Measurements from ENCODE around the gene OXGR1.
"Not testable (repeated sequence)": the region's sequence is repeated elsewhere in the genome, so short reads cannot be mapped to it uniquely, and the experiment has no call there.

The OXGR1 gene
- 0 reads per million in 3 experiments for total RNA-seq

DNA sequence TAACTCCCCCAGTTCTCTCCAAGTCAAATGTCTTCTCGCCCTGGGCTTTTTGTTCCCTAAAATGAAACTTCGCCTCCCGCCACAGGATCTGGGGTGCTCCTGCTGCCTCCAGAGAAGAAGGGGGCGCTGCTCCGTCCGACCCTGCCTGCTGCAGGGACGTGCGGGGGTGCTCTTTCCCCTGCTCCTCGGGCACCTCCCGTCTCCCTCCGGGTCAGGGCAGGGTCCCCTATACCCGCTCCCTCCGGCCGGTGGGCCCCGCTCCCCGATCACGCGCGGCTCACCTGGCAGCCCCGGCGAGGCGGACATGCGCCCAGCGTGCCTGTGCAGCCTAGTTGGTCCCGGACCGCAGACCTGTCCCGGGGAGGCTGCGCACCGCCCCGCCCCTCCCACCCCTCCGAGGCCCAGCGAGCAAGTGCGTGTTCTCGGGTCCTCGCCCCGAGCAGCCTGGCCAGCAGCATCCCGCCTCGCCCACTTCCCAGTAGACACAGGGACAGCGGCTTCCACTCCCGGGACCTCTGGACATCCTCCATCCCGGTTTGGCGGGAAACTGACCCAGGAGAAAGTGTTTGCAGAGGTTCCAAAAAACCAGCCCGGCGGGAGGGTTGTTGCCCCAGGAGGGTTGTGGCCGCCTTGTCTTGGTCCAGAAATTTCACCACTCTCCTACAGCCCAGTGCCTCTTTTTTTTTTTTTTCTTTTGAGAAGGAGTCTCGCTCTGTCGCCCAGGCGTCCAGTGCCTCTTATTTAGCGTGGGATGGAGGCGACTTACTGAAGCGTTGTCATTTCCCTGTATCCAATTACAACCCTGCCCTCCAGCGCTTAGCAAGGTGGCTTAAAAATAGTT is at the start of gene OXGR1:
OXGR1 (minus strand) TSS at position 460 of the 841 bp plus-strand sequence. CDS start 6,717 bp downstream, outside the sequence.
- no peak for DNase-seq

DNA sequence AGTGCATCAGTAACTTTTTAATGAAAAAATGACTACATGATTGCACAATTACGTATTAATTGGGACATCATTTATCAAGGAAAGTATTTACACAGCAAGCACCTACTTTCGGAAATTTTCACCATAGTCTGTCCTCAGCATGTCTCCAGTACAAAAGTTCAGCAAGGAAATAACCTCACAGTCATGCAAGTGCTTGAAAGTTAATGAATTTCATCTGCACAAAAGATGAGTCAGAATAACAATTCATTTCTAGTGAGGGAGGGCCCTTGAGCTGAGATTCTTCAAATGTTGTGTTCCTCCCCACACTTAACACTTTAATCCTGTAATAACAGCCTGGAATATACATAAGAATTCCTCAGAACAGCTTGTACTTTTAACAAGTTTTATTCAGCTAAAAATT is 49.0 kb upstream of the OXGR1 start:
- no peak for DNase-seq

DNA sequence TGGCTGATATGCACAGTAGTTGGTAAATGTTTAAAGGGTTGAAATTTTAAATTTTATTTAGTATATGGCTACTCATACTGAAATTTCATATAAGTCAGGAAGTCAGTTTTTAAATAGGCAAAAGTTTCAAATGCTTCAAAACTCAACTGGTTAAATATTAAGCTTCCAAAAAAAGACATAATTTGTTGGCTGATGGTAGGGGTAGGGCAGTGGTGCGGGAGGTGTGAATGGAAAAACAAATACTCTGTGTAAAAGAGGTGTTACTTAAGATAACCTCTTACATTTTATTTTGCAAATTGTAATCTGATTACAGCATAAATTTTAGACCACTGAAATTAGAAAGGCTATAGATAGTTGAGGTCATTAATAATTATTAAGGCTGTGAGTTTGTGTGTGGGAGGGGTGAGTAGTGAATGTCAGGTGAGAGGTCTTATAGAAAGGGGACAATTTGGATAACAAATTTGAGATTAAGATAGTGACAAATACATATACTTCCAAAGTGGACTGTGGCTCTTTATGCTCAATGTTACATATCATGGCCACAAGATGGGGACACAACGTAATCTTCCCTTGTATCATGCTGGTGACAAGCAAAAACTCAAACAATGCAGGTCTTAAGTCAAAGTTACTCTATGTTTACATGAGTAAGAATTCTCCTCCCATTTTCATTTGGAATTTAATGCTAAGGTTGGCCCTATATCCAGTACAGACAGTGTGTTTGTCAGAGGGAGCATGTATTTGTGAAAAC is 36.6 kb upstream of the OXGR1 start:
- no peak for DNase-seq

DNA sequence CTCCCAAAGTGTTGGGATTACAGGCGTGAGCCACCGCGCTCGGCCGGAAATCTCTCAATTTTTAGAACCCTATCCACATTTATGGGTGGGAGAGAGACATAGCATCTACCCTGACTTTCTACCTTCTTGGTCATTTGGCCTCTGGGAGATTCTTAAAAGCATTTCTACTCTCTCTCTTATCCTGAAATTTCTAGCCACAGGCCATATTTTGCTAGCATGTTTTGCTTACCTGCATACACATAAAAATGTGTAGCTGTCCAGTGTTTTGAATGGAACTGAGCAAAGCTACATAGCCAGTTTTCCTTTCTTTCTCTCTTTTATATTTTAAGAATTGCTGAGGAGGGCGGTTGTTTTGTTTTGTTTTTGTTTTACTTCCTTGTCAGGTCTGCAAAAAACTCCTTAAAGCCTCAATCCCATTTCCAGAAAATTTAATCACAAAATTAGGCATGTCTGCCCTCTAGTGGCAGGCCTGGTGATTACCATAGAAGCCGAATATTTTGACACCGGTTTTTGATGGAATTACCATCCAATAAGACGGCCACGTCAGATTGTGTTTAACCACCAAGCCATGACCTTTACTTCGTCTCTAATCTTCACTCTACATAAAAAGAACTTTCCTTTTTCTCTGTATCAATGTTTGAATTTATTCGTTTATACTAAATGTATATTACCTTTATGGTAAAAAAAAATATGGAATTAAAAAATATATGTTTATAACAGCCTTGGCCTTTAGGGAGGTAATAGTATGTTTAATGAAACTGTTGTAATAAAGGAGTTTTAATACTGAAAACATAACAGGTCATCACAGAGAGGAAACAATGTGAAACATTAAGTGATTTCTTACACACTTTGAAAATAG is 34.4 kb upstream of the OXGR1 start:
- DNase-seq, result peak; percentile 7

DNA sequence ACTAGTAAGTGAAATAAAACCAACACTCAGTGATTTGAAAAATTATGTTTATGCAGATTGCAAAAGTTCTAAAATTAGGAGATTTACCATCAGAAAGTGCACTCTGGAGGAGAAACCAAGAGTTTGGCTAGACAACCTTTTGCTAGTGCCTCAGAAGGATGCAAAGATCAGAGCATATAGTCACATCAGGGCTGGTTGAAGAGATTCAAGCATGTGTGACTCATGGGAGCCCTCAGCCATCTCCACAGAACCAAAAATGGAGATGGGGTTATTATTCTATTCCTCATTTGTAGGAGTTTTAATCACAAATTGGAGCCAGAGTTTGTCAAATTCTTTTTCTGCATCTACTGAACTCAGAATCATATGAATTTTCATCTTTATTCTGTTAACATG is 32.9 kb upstream of the OXGR1 start:
- no peak for DNase-seq

DNA sequence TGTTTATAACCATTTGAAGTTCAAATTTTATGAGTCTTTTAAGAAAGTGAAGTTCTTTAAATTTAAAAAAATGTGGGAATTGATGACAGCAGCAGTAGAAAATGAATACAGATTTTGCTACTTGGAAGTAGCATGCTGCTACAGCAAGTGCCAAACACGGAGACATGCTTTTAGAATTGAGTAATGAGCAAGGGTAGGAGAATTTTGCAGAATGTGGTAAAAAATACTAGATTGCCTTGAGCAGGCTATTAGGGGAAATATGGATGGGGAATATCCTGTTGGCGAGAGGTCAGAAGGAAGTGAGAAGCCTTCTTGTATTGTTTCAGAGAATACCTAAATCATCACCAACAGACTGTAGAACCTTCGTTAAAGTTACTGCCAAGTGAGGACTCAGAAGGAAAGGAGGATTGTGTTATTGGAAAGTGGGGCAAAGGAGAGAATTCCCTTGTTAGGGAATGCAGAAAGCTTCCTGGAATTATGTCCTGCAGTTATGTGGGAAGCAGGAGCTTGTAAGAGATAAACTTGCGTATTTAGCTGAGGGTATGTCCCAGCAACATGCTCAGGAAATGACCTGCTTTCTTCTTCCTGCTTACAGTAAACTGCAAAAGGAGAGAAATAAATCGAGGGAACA is 32.4 kb upstream of the OXGR1 start:
- no peak for DNase-seq

DNA sequence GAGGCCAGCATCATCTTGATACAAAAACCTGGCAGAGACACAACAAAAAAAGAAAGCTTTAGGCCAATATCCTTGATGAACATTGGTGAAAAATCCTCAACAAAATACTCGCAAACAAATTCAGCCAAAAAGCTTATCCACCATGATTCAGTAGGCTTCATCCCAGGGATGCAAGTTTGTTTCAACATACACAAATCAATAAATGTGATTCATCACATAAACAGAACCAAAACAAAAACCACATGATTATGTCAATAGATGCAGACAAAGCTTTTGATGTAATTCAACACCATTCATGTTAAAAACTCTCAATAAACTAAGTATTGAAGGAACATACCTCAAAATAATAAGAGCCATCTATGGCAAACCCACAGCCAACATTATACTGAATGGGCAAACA is 29.5 kb upstream of the OXGR1 start:
- DNase-seq, result not testable (repeated sequence)

DNA sequence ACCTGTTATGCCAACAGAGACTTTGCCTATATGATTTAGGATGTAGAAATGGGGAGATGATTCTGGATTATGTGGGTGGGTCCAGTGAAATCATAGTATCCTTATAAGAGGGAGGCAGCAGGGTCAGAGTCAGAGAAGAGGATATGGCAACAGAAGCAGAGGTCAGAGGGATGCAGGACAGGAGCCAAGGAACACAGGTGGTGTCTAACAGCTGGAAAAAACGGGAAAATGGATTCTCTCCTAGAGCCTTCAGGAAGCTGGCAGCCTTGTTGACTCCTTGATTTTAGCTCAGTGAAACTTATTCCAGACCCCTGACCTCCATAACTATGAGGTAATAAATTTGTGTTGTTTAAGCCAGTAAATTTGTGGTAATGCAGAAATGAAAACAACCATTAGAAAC is 28.8 kb upstream of the OXGR1 start:
- no peak for DNase-seq

DNA sequence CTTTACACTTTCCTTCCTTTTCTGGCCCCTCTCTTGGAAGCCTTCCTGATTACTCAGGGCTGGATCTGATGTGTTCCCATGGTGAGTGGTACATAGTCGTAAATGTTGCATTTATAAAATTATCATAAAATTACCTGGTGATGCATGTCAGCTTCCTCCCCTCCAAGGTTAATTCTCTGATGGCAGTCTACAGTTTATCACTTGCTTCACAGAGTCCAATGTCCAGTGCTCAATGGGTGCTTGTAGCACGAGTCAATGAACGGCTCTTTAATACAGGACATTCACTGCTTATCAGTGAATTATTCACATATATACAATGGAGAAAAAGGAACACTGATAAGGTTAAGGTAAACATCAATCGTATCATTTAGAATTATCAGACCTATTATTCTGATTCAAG is 27.0 kb upstream of the OXGR1 start:
- DNase-seq, result no peak

DNA sequence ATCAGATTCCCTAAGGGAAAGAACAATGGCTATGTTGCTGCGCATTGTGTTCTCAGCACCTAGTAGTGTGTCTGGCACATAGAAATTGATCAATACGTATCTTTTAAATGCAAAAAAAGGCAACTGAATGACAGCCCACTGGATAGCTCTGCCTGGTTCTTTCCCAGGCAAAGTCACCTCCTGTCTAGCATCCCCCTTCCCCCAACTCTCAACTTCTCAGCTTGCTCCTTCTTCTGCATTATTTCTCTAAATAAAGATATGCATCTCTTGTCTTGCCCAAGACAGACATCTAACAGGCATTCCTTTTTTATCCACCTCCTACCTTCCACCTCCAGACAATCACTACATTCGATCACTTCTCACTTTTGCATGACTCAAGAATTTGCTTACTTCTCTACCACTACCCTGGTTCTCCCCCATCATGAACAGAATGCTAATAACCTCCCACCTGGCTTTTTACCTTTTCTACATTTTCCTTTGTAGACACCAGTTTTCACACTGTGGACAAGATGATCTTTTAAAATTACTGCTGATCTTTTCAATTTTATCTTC is 26.5 kb upstream of the OXGR1 start:
- DNase-seq, result no peak

DNA sequence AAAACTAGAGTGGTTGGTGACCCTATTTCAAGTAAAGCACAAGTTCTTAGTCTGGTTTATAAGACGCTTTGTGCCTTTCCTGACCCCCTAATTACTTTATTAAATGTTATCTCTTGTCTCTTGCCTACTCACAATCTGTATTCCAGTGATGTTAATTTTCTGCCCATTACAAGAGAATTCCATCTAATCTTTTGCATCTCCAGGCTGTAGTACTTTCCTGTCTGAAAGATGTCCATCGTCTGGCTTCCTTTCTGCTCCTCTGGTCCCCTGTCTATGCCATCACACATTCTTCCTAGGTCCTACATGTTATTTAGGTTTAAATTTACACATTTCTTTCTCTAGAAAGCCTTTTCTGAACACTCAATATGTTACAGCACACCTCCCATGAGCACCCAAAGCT is 25.9 kb upstream of the OXGR1 start:
- DNase-seq, result no peak

DNA sequence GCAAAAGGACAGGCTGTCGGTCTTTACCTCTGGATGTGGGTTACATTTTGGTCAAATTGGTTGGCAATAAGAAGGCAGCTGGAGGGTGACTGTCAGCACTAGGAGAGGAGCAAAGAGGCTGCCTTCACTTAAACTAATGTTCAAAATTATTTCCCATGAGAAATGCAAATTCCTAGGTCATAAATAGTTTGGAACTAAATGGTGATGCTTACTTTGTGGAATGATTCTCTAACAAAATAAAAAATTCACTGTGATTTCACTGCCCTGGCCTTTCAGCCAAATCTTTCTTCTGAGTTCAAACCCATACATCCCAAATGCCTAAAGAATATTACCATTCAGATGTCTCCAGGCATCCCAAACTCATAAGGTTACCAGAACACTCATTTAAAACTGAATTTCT is 25.0 kb upstream of the OXGR1 start:
- DNase-seq, result no peak

DNA sequence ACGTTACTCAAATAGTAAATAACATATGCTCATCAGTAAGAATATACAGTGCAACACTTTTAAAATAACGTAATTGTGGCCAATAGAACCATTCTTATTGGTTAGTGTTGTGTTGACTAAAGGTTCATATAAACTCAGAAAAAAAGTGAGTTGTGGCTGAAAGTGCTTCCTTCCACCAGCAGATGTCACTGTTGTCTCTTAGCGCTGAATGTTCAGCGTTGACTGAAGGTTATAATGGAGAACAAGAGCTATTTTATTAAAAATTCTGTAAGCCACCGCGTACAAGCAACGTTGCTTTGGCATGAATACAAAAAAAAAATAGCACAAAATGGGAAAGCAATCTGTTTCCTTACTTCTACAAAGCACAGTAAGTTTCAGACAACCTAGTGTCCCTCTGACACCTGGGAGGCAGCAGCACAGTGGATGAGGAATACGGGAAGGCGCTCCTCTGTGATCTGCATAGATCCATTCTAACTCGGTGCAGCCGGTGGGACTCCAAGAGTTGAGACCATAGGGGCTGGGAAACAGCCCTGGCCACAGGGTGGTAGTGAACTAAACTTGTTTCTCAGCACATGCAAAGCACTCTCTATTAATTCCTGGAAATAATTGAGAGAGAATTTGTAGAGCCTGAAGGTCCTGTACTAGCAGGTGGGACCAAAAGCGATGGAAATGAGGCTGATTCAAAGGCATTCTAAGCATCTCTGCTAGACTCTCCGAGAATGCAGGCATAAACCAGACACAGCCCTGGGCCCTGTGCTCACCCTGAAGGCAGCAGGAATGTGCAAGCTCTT is 23.9 kb upstream of the OXGR1 start:
- peak; percentile 17 for DNase-seq

DNA sequence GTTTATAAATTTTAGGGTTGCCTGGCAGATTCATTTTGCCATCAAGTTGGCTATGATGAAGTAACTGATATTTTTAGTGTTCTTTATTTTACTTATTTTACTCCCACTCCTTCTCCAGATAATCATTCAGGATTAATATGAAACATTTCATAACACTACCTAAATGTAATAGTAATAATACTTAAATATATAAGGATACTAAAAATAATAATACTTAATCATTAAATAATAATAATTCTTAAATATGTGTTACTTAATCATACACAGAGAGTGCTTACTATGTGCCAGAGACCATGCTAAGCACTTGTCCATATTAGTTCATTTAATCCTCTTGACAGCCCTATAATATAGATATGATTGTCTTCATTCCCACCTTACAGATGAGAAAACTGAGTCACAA is 23.0 kb upstream of the OXGR1 start:
- DNase-seq, result no peak

DNA sequence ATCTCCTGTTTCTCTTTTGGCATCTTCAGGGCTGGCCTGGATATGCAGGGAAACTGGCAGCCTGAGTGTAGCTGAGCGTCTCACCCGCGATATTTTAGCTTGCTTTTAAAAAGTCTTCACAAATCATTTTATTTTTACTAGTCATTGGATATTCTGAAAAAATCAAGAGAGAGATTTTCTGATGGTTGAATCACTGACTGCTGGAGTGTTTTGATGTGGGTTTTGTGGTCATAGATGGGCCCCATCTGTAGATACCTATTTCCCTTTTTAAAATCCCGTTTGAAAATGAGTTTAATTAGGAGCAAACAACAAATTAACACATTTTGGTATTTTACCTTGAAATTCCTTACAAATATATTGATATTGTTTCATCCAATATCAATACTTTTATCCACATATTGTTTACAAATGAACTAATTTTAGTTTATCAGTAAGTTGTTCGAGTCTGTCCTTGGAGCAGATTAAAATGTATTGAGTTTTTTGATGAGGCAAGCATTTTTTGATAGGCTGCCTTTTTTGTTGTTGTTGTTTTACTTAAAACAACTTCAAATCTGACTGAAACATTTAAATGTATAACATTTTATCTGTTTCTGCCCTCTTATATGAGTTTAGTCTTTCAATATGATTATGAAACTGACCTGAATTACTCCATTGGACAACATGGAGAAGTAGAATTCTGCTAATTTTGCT is 21.5 kb upstream of the OXGR1 start:
- DNase-seq, result peak; percentile 47

DNA sequence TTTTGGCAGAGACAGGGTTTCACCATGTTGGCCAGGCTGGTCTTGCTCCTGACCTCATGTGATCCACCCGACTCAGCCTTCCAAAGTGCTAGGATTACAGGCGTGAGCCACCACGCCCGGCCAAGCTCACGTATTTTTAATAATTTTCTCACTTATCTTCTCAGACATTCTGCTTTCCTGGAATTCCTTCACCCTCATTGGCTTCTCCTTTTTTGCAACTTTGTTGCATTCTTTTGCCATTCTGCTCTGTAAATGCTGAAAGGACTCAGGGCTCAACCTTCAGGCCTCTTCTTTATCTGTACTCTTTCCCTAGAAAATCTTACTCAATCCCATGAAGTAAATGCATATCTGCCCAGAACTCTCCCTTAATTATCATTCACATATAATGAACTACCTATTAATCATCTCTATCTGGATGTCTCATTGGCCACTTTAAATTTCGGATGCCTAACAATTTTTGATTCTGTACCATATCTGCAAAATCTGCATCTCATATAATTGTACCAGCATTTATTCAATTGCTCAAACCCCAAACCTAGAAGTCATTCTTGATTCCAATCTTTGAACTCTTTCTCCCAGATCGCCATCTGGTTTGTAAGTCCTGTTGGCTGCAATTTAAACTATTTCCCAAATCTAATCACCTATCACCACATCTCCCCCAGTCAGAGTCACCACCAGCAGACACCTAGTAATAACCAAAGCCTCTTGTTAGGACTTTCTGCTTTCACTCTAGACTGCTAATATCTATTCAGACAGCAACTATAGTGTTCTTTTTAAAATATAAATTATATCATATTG is 18.2 kb upstream of the OXGR1 start:
- DNase-seq, result no peak

DNA sequence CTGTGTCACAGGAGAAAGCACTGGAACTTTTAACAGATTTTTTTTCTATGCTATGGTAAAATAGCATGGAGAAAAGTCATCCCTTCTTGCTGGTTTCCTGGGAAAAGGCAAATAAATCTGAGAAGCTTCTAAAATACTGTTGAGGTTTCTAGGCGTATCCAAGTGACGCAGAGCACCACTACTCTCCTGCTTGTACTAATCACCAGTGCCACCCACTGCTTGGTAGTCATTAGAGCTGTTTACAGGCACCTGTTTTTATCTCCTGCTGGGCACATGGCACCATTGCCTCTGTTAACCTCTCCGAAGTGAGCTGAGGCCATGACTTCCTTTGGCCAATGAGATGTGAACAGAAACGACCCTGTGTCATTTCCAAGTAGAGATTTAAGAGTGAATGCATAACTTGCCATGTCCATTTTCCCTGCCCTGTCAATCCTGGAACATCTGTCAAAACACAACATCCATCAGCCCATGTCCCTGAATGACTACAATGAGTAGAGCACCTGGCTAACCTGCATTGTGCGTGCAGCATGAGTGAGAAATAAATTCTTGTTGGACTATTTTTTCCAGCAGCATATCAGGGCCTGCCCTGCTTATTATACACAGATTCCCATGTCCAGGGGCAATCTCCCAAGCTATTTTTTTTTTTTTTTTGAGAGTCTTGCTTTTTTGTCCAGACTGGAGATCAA is 17.3 kb upstream of the OXGR1 start:
- no peak for DNase-seq

DNA sequence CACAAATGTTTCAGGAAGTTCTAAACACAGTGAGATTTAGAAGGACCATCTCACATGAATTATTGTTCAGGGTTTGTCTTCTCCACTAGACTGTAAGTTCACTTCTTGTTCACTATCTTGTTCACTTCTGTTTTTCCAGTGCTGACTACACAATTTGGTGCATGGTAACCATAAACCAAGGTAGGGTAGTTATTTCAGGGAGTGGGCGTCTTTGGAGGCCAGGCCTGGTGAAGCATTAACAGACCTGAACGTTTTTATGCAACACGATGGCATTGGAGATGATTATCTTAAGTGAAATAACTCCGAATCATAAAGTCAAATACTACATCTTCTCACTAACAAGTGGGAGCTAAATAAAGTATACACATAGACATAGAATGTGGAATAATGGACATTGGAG is 14.4 kb upstream of the OXGR1 start:
- no peak for DNase-seq

DNA sequence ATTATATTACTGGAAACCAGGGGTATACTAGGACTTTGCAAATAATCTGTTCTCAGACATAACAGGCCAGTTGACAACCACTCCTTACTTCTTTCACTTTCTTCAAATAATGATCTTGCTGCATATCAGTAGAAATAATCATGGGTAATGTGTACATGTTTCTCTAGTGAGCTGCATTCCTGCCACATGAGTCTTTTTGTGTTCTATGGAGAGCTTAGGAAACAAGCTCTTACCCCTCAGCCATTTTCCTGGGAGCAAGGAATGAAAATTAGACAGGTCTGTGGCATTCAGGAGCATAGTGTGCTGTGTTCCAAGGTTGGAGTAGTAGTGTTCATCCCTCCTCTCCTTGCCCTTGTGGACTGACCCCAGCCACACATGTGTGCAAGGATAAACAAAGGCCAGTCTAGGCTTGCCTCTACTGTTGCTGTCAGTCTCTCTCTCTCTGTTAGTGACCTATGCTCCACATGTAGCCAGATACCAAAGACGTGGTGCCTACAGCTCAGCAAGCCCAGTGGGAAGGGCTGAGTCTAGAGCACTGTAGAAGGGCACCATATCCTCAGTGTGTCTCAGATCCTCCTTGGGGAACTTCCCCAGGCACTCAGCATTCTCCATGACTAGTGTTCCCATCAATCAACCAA is 11.5 kb upstream of the OXGR1 start:
- DNase-seq, result no peak
